GM18873 (cell line): ENCODE measurements around the gene INMT.
"Not testable (repeated sequence)": the region's sequence is repeated elsewhere in the genome, so short reads cannot be mapped to it uniquely, and the experiment has no call there.

ENCODE experiments used
- ATAC-seq: cut with Tn5 transposase; IDR thresholded peaks from one replicate; pipeline ENCODE4 v1.9.1; 2021; ENCODE audit warnings: mild to moderate bottlenecking, moderate library complexity, moderate number of reproducible peaks; ENCODE audit not compliant: unreplicated experiment, low FRiP score

The INMT gene

GRCh38 chr7:30751696-30752273 lies at the start of gene INMT:
TSS of gene INMT (plus strand) at chr7:30752135. CDS start at chr7:30752151, 16 bp downstream.
- no peak for ATAC-seq

- no peak for ATAC-seq
These were observed 49.7 kb upstream of the INMT start for GRCh38 chr7:30702200-30702599.

GRCh38 chr7:30703756-30704155 lies 48.2 kb upstream of the INMT start:
- ATAC-seq: no peak

GRCh38 chr7:30705008-30705407 lies 46.9 kb upstream of the INMT start:
- no peak for ATAC-seq

- no peak for ATAC-seq
These were observed 46.3 kb upstream of the INMT start for GRCh38 chr7:30705596-30705995.

- ATAC-seq: no peak
These were observed 45.6 kb upstream of the INMT start for GRCh38 chr7:30706316-30706715.

GRCh38 chr7:30706908-30707307 lies 45.0 kb upstream of the INMT start:
- ATAC-seq: no peak

GRCh38 chr7:30707391-30708357 lies 44.3 kb upstream of the INMT start:
- no peak for ATAC-seq

GRCh38 chr7:30708412-30708811 lies 43.5 kb upstream of the INMT start:
- ATAC-seq: no peak

- no peak for ATAC-seq
These were observed 43.0 kb upstream of the INMT start for GRCh38 chr7:30708983-30709382.

- no peak for ATAC-seq
These were observed 42.4 kb upstream of the INMT start for GRCh38 chr7:30709549-30709948.

- ATAC-seq: no peak
These were observed 41.3 kb upstream of the INMT start for GRCh38 chr7:30710669-30711068.

- ATAC-seq: no peak
These were observed 38.5 kb upstream of the INMT start for GRCh38 chr7:30713392-30713791.

GRCh38 chr7:30714129-30714528 lies 37.8 kb upstream of the INMT start:
- ATAC-seq: no peak

- ATAC-seq: no peak
These were observed 34.8 kb upstream of the INMT start for GRCh38 chr7:30717181-30717580.

- not testable (repeated sequence) for ATAC-seq
These were observed 32.5 kb upstream of the INMT start for GRCh38 chr7:30719434-30719833.

- ATAC-seq: no peak
These were observed 30.7 kb upstream of the INMT start for GRCh38 chr7:30721211-30721610.

GRCh38 chr7:30722187-30722586 lies 29.7 kb upstream of the INMT start:
- ATAC-seq: no peak

- no peak for ATAC-seq
These were observed 29.3 kb upstream of the INMT start for GRCh38 chr7:30722671-30723070.

GRCh38 chr7:30723776-30724175 lies 28.2 kb upstream of the INMT start:
- no peak for ATAC-seq

GRCh38 chr7:30726296-30727006 lies 25.5 kb upstream of the INMT start:
- ATAC-seq: no peak
